ENCODE measurements around the gene MKI67.
A peak's percentile ranks its signal among the peaks of the same experiment; 100 is the strongest.

The MKI67 gene

GRCh38 chr10:128081720-128082119, 44.5 kb downstream of the MKI67 start:
- DNase-seq: no peak

GRCh38 chr10:128081222-128081621, 45.0 kb downstream of the MKI67 start:
- no peak for DNase-seq

- DNase-seq: no peak
Observed at GRCh38 chr10:128080641-128081040, 45.6 kb downstream of the MKI67 start.

GRCh38 chr10:128080231-128080630, 46.0 kb downstream of the MKI67 start:
- DNase-seq: no peak

GRCh38 chr10:128078136-128078969, 47.9 kb downstream of the MKI67 start:
- DNase-seq: no peak

GRCh38 chr10:128077155-128077875, 48.9 kb downstream of the MKI67 start:
- no peak for DNase-seq

- no peak for DNase-seq
Observed at GRCh38 chr10:128074589-128074988, 51.6 kb downstream of the MKI67 start.

- DNase-seq: no peak
Observed at GRCh38 chr10:128073890-128074289, 52.3 kb downstream of the MKI67 start.

GRCh38 chr10:128072941-128073645, 53.1 kb downstream of the MKI67 start:
- no peak for DNase-seq

- DNase-seq: no peak
Observed at GRCh38 chr10:128072046-128072445, 54.2 kb downstream of the MKI67 start.

- no peak for DNase-seq
Observed at GRCh38 chr10:128071417-128071782, 54.8 kb downstream of the MKI67 start.

- DNase-seq: no peak
Observed at GRCh38 chr10:128070721-128071416, 55.4 kb downstream of the MKI67 start.

- no peak for DNase-seq
Observed at GRCh38 chr10:128070161-128070560, 56.1 kb downstream of the MKI67 start.

- DNase-seq: peak; percentile 56
Observed at GRCh38 chr10:128069351-128070051, 56.7 kb downstream of the MKI67 start.

GRCh38 chr10:128068398-128069285, 57.6 kb downstream of the MKI67 start:
- DNase-seq: no peak

GRCh38 chr10:128067691-128068397, 58.4 kb downstream of the MKI67 start:
- DNase-seq: no peak

GRCh38 chr10:128066870-128067382, 59.3 kb downstream of the MKI67 start:
- DNase-seq: no peak

- DNase-seq: no peak
Observed at GRCh38 chr10:128065881-128066534, 60.2 kb downstream of the MKI67 start.

GRCh38 chr10:128064970-128065580, 61.1 kb downstream of the MKI67 start:
- DNase-seq: no peak
